NCI-H1092 treated with DMSO at 0.1 percent for 48 hours (cell line): ENCODE results near the gene HNRNPH3.

Source experiments
- DNase-seq: peaks from one replicate; lab custom pipeline; 2025; lab: John Stamatoyannopoulos, UW

HNRNPH3 gene

DNA sequence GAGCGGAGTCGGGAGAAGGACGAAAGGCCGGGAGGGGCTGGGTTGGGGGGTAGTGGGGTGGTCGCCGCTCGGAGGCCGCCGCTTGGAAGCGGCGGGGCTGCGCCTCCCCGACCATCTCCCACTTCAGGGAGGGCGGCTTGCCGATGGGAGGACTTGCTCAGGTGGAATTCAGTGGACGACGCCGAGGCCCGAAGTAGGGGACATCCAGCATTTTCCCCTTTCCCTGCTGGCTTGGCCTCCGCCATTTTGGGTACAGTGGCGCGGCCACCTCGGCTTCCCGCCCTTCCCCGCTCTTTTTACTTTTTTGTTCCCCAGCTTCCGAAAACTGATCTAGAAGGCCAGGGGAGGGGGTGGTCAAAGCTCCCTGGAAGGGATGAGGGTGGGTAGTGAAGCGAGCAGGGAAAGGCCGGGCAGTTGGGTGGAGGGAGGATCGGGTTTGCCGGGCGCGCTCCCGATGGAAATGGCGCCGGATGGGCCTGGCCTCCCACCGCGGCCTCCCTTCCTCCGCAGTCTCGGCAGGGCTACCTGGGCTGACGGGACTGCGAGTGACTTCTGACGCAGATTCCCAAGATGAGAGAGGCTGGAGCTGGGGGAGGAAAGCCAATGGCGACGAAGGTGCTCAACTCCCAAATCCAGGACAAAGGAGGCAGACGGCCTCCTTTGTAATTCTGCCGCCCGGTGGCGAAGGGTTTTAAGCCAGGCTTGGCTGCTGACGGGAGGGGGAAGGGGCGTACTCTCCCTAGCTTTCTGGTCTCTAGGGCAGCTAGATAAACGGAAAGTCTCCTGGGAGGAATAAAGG lies 594 bp downstream of the HNRNPH3 start, which contains the start of gene PBLD:
Gene PBLD (minus strand): TSS at position 670 of the 799 bp plus-strand sequence. CDS start 26,084 bp downstream, outside the sequence.
- DNase-seq, result peak; percentile 63

DNA sequence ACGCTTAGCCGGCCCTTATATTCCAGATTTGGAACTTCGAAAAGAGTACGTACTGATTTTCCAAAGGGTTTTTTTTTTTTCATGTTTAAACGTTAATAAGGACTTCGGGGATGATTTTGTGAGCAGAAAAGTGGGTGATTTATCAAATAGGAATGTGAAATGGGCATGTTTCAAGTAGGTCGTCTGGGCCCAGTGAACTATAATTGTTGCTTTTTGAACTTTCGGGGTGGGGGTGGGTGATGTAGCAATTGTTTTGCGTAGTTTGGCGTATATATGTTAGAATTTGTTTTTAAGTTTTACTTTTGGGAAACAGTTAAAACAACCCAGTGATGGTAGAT lies 1.2 kb downstream of the HNRNPH3 start:
- no peak for DNase-seq

DNA sequence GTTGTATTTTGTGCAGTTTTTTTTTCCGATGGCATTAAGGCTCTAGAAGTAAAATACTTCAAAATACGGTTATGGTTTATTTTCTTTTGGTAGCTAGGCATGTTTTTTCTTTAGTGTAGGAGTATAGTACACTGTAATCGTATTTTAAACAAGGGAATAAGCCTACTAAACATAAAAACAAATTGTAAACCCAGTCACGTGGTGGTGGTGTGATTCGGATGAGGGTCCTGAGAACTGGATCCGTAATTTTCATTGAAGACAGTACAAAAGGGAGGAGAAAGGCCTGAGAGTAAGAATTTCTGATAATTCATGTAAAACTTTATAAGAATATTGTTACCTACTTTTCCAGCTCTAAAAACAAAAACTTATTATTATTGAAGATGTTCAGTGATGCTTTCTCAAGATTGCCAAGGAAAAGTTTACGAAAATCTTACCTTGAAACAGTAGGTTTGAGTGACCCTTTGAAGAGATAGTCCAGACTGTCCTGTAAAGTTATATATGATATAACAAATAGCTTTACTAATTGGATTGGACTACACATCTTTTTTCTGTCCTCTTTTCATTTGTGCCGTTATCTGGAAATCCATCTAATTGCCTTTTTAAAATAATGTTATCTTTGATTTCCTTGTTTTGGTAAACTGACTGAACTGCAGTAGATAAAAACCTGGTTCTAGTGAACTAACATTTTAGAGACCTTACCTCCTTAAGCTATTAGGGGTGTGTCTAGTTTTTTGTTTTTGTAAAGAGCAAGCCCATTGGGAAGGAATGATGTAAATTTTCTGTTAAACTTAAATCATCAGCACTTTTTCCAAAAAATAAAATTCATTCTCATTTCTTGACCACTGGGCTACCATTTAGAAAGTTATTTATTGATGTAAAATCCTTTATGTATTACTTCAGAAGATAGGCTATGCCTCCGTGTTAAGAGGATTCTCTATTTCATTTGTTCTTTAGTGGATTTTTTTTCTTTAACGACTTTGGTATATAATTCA lies 1.9 kb downstream of the HNRNPH3 start:
- no peak for DNase-seq

DNA sequence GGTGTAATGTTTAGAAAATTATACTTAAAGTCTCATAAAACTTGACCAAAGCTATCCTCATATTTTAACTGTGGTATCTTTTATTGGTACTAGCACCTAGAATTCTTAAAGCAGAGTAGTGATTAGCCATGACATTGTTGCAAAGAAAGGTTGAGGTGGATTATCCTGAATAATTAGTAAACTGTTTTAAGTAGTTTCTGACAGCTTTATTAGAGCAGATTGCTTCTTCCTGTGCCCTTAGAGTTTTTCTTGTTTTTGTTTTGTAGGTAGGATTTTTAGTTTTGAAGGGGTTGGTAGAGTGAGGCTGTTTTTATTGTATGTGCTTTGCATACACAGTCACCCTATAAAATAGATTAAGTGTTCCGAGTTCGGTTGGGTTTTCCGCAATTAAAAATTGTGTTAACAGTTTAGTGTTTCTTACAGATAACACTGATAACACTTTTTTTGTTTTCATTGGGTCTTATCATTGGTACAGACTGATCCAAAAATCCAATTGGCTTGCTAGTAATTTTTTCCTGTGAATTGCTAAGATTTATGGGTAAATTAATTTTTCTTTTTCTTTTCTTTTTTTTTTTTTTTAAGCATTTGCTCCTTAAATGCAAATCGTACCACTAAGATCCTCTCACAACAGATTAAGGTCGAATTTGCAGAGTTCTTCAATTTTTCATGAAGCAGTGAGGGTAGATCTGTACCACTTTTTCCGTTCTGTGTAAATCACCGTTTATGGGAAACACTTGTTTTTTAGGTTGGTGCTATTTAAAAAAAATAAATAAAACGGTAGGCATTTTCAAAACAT lies 3.0 kb downstream of the HNRNPH3 start:
- no peak for DNase-seq

DNA sequence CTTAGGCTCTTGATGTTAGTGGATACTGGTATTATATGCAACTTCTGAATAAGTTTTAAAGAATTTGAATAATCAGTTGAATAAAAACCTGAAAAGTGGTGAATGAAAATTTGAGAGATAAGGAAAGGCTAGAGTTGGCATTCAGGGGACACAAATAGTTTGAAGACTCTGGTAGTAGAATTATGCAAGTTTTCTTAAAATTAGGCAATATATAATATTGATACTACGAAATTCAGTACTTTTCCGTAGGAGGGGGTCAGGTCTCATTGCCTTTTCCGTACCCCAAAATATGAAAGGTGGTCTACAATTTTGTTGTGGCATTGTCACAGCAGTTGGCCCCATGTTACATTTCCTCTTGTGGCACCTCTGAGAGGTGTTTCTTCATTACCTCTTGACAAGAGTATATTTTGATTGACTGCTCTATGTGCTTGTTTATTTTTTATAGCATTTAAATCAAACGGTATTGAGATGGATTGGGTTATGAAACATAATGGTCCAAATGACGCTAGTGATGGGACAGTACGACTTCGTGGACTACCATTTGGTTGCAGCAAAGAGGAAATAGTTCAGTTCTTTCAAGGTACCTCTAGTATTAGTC lies 5.0 kb downstream of the HNRNPH3 start:
- DNase-seq, result no peak

DNA sequence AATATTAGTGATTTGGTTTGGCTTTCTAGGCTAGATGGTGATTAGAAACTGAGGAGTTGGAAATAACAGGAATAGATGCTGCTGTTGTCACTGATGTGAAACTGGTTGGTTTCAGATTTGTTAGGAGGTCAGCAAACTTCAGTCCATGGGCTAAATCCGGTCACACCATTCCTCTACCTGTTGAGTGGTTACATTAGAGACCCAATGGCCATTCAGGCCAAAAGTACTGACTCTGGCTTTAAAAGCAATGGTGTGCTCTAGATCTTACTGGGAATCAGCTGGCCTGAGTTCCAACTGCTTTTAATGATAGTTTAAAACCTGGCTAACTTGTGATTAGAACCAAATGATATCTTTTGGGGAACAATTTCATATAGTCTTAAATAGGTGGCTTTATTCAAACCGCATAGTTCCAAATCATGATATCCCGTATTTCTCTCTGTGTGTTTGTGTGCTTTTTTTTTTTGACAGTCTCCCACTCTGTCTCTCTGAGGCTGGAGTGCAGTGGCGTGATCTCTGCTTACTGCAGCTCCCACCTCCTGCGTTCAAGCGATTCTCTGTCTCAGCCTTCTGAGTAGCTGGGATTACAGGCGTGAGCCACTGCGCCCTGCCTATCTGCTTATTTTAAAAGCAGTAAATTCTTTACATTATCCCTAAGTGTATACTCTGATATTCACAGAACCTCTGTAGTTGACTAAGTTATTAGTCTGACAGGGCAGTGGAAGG lies 8.7 kb downstream of the HNRNPH3 start:
- no peak for DNase-seq

DNA sequence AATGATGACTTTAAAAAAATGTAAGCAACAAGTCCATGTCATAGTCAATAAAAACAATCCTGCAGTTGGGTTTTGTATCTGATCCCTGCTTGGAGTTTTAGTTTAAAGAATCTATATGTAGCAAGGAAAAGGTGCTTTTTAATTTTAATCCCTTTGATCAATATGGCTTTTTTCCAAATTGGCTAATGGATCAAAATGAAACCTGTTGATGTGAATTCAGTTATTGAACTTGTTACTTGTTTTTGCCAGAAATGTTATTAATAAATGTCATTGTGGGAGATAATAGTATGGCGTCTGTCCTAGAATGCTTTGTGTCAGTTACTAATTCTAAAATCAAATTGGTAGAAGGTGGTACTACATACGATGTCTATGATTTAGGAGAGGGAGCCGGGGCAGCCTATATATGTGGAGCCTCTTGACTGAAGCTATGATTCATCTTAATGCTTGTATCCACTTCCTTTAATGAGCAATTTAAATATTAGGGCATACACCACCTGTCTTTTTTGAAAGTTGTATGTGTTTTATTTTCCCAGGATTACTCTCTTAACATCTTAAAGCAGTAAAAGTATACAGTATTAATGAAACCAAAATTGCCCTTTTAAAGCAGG lies 11.1 kb downstream of the HNRNPH3 start:
- no peak for DNase-seq

DNA sequence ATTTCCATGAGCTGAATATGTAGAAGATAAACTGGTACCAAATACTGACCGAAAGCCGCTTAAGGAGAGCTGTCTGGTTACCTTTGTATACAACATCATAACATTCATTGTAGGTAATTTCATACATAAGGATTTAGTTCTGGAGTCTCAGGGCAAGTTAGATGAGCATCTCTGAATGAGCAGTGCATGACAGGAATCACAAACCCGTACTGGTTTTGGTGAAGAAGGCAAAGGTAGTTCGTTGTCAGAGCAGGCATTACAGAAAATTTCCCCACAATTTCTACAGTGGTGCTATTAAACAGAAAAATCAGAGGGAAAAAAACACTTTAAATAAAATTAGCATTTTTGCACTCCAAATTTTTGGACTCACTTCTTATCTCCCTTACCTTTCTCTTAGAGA lies 13.8 kb downstream of the HNRNPH3 start:
- no peak for DNase-seq

DNA sequence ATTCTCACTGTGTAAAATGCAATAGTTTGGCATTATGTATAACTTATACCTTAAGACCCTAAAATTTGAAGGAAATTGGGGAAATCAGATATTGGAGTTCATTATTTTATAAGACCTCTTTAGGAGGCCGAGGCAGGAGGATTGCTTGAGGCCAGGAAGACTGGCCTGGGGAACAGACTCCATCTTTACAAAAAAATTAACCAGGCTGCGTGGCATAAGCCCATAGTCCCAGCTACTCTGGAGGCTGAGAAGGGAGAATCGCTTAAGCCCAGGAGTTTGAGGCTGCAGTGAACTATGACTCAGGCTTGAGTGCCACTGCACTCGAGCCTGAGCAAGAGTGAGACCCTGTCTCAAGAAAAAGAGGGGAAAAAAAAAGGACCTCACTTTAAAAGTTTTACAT lies 14.9 kb downstream of the HNRNPH3 start:
- no peak for DNase-seq

DNA sequence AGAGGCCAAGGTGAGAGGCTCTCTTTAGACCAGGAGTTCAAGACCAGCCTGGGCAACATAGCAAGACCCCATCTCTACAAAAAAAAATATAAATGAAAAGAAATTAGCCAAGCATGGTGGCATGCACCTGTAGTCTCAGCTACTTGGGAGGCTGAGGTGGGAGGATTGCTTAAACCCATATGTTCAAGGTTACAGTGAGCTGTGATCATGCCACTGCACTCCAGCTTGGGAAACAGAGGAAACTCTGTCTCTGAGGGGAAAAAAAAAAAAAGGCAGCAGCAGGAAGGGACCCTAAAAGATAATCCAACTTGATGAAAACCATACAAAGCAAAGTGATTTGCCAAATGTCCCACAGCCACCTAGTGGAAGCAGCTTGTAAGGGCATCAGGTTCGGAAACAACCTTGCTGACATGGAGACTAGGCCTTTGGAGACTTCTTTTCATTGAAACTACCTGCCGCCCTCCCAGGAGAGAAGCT lies 16.4 kb downstream of the HNRNPH3 start:
- DNase-seq, result no peak

DNA sequence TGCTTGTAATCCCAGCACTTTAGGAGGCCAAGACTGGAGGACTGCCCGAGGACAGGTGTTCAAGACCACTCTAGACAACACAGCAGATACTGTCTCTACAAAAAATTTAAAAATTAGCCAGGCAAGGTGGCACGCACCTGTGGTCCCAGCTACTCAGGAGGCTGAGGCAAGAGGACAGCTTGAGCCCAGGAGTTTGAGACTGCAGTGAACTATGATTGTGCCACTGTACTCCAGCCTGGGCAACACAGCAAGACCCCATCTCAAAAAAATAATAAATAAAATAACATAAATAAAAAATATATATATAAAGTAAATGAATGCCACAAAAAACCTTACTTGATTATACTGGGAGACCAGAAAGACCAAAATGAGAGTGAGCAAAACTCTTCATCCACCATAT lies 21.7 kb downstream of the HNRNPH3 start:
- no peak for DNase-seq

DNA sequence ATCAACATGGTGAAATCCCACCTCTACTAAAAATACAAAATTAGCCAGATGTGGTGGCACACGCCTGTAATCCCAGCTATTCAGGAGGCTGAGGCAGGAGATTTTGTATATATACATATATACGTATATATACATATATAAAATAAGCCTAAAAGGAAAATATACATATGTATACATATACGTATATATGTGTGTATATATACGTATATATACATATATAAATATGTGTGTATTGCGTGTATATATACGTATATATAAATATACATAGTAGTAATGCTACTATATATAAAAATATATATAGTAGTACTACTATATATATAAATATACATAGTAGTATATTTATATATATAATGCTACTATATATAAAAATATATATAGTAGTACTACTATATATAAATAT lies 27.3 kb downstream of the HNRNPH3 start:
- DNase-seq, result no peak

DNA sequence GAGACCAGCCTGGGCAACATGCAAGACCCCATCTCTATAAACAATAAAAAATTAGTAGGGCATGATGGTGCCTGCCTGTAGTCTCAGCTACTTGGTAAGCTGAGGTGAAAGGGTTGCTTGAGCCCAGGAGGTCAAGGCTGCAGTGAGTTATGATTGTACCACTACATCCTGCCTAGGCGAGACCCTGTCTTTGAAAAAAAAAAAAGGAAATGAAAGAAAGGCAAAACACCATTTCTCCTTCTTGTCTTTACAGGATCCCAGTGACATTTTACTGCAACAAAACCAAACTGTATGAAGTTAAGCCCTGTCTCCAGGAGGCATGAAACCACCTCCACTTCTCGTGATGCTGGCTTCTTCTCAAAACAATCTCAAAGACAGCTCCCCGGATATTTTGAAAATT lies 30.7 kb downstream of the HNRNPH3 start:
- DNase-seq, result no peak

DNA sequence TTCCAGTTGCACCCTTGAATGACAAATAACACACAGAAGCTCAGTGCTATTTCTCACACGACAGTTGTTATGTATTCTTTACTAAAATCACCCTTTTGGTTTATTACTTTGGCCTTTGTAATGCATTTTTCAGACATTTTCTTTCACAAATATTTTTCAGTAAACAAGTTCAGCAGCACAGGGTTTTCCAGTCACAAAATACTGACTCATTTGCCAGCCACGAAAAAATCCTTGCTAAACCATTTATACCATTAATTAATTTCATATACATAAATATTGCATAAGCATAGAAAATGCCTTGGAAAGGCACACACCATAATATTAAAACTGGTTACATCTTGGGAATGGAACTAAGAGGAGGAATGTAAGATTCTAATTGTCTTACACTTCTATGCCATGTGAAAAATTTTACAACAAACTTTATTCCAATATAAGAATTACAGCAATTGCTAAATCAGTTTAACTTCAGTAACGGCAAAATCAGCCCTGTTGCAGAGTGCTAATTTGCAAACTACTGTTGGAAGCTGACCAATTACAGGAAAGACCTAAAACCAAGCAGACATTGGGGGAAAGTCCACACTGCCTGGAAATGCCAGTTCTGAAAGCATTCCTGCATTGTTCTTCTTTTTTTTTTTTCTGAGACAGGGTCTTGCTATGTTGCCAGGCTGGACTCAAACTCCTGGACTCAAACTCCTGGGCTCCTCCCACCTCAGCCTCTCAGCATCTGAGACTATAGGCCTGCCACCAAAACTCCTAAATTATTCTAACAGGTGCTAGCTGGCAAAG lies 32.4 kb downstream of the HNRNPH3 start:
- no peak for DNase-seq

DNA sequence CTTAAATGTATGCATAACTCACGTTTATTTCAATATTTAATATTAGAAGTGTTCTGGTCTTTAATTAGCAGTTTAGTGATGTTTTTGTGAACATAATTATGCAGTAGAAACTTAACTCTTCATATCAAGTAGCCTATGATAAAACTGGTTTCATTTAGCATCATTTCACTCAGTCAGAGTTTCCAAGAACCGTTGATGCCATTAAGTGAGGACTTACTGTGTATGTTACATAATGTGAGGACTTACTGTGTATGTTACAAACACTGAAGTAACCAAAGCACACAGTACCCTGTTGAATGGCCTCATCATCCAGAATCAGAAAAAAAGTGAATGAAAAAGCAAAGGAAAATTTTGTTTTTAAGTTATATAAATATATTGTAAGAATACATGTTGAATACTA lies 33.7 kb downstream of the HNRNPH3 start:
- DNase-seq, result no peak

DNA sequence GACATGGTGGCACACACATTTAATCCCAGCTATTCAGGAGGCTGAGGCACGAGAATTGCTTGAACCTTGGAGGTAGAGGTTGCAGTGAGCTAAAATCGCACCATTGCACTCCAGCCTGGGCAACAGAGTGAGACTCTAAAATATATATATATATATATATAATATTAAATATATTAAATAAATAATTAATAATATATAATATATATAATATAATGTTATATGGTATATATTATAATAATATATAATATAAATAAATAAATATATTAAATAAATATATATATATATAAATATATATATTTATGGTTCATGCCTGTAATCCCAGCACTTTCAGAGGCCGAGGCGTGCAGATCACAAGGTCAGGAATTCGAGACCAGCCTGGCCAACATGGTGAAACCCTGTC lies 34.7 kb downstream of the HNRNPH3 start:
- no peak for DNase-seq

DNA sequence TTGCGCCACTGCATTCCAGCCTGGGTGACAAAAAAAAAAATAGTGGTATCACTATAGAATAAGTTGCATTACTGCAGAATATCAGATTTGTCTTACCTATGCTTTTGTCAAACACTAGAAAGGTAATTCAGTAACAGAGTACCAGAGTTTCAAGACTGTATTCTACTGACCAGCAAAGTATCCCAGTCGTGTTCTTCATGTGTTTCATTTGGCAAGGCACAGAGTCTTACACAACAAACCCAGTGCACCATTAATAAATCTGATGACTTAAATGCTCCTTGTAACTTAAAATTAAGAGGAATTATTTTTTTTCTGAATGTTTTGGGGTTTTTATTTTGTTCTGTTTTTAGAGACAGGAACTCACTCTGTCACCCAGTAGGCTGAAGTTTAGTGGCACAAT lies 35.3 kb downstream of the HNRNPH3 start:
- DNase-seq, result no peak

DNA sequence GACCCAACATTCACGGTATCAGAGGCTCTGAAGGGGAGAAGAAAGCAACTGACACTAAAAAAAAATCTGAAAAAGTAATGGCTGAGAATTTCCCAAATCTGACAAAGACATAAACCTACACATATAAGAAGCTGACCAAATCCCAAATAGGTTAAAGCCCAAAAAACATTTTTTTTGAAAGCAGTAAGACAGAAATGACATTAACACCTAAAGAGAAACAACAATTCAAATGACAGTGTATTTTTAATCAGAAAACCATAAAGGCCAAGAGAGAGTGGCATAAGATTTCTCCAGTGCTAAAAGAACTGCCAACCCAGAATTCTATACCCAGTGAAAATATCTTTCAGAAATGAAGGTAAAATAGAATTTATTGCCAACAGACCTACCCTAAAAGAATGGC lies 39.7 kb downstream of the HNRNPH3 start:
- DNase-seq, result no peak

DNA sequence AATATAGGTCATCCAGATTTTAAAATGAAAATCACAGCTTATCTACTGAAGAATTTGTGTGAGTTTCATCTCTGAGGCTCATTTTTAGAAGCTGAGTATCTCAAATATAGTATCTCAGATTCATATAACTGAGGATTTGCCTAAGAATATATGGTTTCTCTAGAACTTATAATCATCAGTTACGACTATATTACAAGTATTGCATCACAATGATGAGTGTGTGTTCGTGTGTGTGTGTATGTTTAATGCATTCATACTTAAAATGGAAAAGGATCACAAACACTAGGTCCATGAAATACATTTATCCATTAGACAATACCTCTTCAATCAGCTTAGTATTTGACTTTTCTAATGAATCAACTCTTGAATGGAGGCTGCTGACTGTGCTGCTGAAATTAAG lies 53.9 kb downstream of the HNRNPH3 start:
- DNase-seq, result no peak
